Ramos (cell line): Measurements from ENCODE around the gene TIMM17A.

Source experiments
- in situ Hi-C: fragments of 300-500 bp; cut with MboI; formaldehyde crosslinking; loops from one replicate; pipeline ENCODE4 v1.14.3; 2022; ENCODE audit warnings: low sequenced_read_pairs; ENCODE audit not compliant: unreplicated experiment

TIMM17A gene

DNA sequence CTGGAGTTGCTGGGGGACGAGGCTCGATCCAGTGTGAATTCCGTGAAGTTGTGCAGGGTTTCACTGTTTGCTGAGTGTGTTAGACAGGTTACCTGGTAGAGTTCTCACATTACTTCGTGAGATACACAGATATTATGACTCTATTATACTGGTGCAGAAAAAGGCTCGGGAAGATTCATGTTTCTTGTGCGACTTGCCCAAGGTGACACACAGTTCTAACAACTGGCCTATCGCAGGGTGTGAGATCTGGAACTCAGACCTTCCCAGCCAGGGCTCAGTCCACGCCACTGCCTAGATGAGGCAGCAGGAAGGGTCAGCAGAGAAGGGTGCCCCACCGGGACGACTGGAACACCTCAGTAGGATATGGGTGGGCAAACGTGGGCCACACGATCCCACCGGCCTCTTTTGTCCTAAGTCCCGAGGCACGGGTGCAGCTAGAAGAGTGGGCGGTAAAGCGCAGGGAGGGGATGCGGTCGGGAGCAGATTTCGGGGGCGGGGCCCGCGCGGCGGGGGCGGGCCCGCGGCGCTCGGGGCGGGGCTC, 26.8 kb downstream of the TIMM17A start:
- in situ Hi-C loops = no loop called here

DNA sequence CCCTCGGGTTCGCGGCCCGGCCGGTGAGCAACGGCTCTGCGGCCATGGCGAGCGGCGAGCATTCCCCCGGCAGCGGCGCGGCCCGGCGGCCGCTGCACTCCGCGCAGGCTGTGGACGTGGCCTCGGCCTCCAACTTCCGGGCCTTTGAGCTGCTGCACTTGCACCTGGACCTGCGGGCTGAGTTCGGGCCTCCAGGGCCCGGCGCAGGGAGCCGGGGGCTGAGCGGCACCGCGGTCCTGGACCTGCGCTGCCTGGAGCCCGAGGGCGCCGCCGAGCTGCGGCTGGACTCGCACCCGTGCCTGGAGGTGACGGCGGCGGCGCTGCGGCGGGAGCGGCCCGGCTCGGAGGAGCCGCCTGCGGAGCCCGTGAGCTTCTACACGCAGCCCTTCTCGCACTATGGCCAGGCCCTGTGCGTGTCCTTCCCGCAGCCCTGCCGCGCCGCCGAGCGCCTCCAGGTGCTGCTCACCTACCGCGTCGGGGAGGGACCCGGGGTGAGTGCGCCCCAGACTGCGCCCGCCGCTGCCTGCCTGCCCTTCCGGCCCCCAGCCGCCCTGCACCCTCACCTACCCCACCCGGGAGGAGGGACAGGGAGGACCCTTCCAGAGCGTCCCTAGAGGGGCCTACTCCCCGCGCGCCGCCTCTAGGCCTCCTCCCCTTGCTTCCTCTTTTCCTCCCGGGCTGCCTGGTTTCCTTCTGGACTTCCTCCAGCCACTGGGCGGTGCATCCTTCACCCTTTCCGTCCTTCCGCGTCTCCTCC, 27.5 kb downstream of the TIMM17A start, which contains the start of gene RNPEP:
TSS of gene RNPEP (plus strand) at position 26 of the 757 bp plus-strand sequence. CDS start at position 45, 19 bp downstream.
- in situ Hi-C loops = no loop called here

DNA sequence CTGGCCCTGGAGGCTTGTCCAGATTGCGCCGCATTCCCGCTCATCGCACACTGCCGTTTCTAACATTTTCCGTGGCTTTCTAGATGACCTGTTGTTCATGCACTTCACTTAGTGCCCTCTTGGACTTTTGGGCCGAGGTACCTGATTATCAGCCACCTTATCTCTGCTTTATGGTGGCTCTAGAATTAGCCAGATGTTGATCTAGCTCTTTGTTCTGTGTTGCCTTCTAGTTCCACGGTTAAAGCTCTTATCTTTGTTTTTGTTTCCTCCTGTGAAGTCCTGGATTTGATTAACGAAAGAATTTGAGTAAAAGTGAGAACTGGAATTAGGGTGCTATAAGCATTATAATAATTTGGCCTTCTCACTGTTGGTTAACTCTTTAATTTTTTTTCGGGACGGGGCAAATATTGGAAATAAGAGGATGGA, 28.1 kb downstream of the TIMM17A start:
- in situ Hi-C loops = no loop called here

DNA sequence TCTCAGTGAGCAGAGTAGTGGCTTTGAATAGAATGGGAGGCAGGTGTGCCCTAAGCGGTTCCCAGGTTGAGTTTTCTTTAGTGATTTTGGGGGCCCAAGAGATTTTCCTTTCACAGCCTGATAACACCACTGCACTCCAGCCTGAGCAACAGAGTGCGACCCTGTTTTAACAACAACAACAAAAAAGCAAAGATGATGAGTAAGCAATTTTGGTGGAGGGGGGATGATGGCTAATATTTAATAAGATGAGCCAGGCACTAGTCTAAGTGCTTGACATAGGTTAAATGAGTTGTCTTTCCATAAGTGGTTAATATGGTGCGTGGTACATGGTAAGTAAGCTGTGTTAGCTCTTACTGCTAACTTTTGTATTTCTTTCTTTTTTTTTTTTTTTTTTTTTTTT, 29.1 kb downstream of the TIMM17A start:
- in situ Hi-C loops = no loop called here

DNA sequence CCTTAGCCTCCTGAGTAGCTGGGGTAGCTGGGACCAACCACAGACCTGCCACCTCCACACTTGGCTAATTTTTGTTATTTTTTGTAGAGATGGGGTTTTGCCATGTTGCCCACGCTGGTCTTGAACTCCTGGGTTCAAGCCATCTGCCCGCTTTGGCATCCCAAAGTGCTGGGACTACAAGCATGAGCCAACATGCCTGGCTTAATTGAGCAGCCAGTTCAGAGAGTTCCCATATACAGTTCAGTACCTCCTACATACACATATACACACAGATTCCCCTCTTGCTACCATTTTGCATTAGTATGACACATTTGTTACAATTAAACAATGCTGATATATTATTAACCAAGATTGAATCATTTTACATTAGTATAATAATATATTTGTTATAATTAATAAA, 30.1 kb downstream of the TIMM17A start:
- in situ Hi-C loops = no loop called here

DNA sequence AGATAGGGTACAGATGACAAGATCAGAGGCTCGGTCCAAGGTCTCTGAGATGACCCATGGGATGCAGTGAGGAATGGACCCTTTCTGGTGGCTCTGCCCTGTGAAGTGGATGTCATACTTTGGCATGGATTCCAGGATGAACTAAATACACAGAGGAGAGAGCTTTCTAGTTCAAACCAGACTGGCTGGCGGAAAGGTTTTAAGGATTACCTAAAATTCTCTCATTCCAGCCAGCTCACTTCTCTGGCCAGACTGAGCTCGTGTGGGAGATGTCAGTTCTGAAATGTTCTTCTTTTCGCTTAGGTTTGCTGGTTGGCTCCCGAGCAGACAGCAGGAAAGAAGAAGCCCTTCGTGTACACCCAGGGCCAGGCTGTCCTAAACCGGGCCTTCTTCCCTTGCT, 33.3 kb downstream of the TIMM17A start:
- in situ Hi-C loops = no loop called here

DNA sequence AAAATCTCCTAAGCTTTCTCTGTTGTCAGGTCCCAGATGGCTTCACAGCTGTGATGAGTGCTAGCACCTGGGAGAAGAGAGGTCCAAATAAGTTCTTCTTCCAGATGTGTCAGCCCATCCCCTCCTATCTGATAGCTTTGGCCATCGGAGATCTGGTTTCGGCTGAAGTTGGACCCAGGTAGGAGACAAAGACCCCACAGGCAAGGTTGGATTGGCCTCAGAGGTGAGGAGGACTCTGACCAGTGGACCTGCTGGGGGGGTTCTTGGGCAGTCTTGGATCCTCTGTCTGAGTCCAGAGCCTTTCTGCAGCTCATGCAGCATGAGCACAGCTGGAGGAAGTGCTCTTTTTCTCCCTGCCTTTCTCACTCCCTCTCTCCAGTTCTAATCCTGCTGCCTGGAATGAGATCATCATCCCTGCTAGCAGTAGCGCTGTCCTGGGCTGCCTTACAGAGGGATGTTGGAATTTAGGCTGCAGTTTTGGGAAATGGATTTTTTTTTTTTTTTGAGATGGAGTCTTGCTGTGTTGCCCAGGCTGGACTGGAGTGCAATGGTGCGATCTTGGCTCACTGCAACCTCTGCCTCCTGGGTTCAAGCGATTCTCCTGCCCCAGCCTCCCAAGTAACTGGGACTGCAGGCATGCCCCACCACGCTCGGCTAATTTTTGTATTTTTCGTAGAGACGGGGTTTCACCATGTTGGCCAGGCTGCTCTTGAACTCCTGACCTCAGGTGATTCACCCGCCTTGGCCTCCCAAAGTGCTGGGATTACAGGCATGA, 34.2 kb downstream of the TIMM17A start:
- in situ Hi-C loops = no loop called here

DNA sequence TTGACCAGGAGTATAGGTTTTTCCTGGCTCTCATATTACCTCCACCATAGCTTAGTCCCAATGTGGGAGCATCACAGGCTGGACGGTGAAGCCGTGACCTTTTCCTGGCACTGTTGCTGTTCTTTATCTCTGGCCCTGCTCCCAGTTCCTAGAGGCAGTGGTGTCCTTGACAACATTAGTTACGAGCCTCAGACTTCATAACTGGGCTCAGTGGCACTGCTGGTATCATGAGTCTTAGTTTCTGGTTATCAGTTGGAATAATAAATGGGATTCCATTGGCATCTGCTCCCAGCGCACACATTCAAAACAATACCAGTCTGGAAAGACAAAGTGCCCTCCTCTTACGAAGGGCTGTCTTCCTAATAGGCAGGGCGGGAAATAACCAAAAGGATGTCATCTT, 35.1 kb downstream of the TIMM17A start:
- in situ Hi-C loops = no loop called here

DNA sequence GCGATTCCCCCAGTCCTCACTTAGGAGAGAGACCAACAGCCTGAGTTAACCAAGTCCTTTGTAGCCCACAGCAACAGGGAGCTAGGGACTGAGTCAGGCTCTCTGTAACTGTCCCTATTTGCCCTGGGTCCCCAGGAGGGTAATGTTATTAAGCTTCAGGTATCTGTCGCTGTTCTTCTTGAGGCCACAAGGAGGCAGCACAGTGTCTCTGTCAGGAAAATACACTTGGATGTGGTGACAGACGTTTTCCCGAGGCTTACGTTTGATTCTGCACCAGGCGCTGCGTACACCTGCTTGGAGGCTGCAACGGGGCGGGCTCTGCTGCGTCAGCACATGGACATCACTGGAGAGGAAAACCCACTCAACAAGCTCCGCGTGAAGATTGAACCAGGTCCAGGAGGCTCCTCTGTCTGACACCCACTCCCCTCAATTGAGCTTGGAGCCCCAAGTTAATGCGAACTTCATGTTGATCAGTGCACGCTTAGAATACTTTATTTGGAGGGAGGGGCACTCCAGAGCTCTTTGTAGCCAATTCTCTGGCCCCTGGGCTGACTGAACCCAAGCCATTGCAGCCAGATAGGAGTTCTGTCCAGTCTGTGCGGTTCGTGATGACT, 44.4 kb downstream of the TIMM17A start:
- in situ Hi-C loops = loop anchor here (25.0 kb wide), 1 partner anchor 113 kb away; the partner anchor contains the start of gene GPR37L1

DNA sequence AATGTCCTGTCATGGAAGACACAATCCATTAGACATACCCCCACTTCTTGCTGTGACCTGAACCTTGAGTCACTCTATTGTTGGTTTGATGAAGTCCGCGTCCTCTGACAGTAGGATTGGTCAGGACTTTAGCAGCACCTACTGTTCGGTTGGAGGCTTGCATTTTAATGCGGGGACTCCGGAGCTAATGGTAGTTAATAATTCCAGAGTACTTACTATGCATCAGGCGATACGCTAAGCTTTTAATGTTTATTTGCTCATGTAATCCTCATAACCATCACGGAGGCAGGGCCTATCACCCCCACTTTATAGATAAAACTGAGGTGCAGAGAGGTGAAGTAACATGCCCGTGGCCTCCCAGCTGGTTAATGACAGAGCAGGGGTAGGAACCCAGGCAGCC, 47.2 kb downstream of the TIMM17A start:
- in situ Hi-C loops = loop anchor here (25.0 kb wide), 1 partner anchor 110 kb away; the partner anchor contains the start of gene GPR37L1

DNA sequence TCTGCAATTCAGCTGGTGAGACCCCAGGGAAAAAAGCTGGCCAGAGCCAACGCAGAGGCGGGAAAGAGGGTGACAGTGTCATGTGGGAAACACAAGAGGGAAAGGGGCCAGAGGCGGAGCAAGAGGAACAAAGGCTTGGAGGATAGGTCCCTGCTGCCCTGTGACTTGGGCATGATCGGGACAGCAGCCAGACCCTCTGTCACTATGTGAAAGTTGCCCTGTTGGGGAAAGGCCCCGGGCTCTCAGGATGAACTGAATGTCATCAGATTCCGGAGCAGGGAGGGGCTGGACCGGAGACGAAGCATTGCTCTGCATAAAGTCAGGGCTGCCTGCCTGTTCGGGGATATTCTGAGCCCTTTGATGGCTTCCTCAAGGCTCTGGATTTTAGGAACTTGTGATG, 49.4 kb downstream of the TIMM17A start:
- in situ Hi-C loops = loop anchor here (25.0 kb wide), 1 partner anchor 108 kb away; the partner anchor contains the start of gene GPR37L1

DNA sequence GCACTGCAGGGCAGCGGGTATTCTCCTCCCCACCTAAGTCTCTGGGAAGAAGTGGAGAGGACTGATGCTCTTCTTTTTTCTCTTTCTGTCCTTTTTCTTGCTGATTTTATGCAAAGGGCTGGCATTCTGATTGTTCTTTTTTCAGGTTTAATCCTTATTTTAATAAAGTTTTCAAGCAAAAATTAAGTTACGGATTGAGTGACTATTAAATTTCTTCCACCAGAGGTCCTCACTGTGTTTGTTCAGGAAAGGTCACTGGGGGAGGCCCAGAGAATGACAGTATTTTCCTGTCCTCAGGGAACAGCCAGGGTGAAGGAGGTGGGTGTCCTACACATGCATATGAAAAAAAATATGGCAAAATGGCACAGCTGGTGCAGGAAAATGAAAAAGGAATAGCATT, 50.7 kb downstream of the TIMM17A start:
- in situ Hi-C loops = loop anchor here (25.0 kb wide), 1 partner anchor 106 kb away; the partner anchor contains the start of gene GPR37L1

DNA sequence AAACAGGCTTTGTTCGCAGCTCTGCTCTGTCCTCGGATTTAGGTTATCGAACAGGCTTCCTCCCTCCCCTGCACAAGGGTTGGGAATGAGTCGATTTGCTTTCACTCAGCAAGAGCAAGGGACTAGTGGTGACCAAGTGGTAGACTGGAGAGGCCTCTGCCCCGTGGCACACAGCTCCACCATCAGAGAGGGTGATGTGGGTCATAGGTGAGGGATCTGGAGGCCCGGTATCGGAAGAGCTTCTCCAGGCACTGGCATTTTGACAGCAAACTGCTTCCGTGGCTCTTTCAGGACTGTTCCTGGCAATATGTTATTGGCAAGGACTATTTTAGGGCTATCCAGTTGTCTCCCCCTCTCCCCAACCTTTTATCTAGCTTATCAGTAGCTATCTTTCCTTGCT, 52.0 kb downstream of the TIMM17A start:
- in situ Hi-C loops = loop anchor here (25.0 kb wide), 1 partner anchor 105 kb away; the partner anchor contains the start of gene GPR37L1

DNA sequence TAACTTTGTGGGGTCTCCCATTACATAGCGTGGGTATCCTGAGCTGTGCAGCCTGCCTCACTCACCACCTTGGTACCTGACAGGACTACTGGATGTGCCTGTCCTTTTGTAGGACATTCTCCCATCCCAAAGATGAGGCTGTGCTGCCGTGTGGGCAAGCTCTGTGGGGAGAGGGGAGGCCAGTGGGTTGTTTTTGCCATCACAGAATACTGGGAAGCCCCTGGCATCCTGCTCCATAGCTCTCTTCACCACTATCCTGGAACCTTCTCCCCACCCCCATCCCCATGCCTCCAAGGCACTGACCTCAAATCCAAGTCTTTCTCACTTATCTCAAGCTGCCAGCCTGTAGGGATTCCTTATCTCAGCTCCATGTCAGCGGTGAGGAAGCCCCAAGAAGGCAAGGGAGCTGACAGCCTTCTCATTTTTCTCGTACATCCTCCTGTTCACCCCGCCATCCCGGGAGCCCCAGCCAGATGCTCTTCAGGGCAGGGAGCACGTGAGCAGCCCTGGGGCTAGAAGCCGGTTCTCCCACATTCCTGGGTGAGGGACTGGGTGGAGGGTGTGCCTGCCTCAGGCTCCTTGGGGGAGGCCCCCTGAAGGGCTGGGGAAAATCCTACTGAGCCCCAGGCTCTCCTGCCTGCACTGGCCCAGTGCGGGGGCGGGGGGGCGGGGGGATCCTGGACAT, 52.6 kb downstream of the TIMM17A start:
- in situ Hi-C loops = loop anchor here (25.0 kb wide), 1 partner anchor 104 kb away; the partner anchor contains the start of gene GPR37L1

DNA sequence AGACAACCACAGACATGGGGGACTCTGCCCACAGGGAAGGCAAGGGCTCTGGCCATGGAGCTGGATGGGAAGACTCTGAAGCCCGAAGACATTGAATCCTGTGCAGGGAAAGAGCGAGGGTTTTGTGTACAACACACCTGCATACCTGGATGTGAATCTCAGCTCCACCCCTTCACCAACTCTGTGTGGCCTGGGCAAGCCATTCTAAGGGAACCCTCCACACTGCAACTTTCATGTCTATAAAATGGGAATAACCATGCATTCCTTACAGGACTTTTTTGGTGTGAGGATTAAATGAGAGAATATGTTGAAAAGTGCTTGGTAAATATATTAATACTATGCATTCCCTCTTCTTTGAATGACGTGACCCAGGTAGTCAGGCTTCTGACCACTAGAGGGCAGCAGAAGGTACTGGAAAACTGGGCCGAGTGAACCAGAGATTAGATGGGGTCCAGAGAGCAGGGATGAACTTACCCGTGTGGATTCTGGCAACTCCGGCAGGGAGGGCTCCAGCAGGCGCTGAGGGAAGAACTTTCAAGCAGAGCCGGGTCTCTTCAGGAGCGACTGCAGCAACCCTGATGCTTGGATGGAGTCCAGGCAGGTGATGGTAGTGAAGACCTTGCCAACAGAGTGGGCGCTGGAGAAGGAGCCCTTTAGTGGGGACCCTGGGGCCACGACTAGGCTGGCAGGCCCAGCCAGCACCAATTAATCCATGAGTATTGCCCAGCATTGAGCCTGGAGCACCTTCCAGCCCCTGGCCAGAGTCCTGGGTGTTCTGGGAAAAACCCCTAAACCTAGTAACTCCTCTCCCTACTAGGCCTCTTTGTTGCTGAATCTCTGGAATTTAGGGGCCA, 54.2 kb downstream of the TIMM17A start:
- in situ Hi-C loops = loop anchor here (25.0 kb wide), 1 partner anchor 103 kb away; the partner anchor contains the start of gene GPR37L1

DNA sequence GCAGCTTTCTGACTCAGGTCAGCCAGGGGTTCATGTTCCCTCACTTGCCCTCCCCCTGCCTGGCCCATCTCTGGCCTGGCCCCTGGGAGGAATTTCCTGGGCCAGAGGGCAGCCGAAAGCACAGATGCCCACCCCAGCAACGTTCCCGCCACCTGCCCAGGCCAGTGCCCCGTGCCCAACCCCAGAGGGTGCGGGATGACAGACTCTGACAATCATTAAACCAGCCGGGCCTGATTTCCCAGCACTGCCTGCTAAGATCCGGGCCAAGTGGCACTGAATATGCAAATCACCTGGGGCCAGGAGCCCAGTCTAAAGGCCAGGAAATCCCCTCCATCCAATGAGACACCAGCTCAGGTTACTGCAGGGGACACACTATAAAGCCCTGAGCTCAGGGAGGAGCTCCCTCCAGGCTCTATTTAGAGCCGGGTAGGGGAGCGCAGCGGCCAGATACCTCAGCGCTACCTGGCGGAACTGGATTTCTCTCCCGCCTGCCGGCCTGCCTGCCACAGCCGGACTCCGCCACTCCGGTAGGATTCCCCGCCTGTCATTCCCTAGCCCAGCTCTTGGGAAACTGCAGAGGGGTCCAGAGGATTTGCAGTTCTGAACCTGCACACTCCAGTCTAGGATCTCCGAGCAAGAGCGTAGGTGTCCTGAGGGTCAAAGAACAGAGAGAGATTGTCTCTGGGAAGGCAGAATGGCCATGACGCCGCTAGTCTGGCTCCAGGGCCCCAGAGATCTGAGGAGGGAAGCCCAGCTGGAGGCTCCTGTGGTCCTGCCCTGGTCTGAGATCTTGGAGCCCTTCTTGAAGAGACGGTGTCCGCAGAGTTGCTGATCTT, 55.1 kb downstream of the TIMM17A start, which contains the start of gene ELF3:
TSS of gene ELF3 (plus strand) at position 408 of the 836 bp plus-strand sequence. CDS start 550 bp downstream, outside the sequence.
- in situ Hi-C loops = loop anchor here (25.0 kb wide), 1 partner anchor 102 kb away; the partner anchor contains the start of gene GPR37L1

DNA sequence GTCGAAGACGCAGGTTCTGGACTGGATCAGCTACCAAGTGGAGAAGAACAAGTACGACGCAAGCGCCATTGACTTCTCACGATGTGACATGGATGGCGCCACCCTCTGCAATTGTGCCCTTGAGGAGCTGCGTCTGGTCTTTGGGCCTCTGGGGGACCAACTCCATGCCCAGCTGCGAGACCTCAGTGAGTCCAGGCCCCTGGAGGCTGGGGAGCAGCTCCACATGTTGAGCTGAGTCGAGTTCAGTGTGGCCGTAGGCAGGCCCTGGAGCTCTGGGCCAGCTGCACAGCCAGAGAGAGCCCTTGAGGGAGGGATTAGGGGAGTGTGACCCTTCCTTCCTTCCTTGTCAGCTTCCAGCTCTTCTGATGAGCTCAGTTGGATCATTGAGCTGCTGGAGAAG, 56.7 kb downstream of the TIMM17A start:
- in situ Hi-C loops = loop anchor here (25.0 kb wide), 1 partner anchor 100 kb away; the partner anchor contains the start of gene GPR37L1
